GM23248 (cell line): Measurements from ENCODE around the gene LPIN1. TPM values are rescaled to one million over a fixed set of nuclear protein-coding genes. Genes with fewer than 3 reads are reported as not detected.

Source experiments
- DNase-seq: peaks from one replicate; pipeline ENCODE4 v3.0.0-alpha.2; 2015
- H2AFZ ChIP-seq: fragments of 200-600 bp; sonication (generic); 2 replicates; pipeline ENCODE4 v1.6.1; 2016; ENCODE audit warnings: antibody characterized with exemption
- H3F3A ChIP-seq: fragments of 200-600 bp; sonication (generic); 2 replicates; pipeline ENCODE4 v1.6.1; 2016; ENCODE audit warnings: mild to moderate bottlenecking, antibody characterized with exemption, mixed run types; ENCODE audit not compliant: insufficient read depth
- H3K27ac ChIP-seq: fragments of 200-600 bp; sonication (generic); 2 replicates; pipeline ENCODE4 v1.5.1; 2016; ENCODE audit warnings: mild to moderate bottlenecking
- H3K27me3 ChIP-seq: fragments of 200-600 bp; sonication (generic); replicated peaks from 2 replicates; pipeline ENCODE4 v1.6.1; 2016; ENCODE audit warnings: mild to moderate bottlenecking; ENCODE audit not compliant: insufficient read depth
- H3K36me3 ChIP-seq: fragments of 200-600 bp; sonication (generic); 2 replicates; pipeline ENCODE4 v1.6.1; 2016; ENCODE audit warnings: low read depth, mild to moderate bottlenecking
- H3K4me1 ChIP-seq: fragments of 200-600 bp; sonication (generic); 2 replicates; pipeline ENCODE4 v1.6.1; 2016; ENCODE audit warnings: mild to moderate bottlenecking; ENCODE audit not compliant: insufficient read depth
- H3K4me2 ChIP-seq: fragments of 200-600 bp; sonication (generic); one replicate; pipeline ENCODE4 v1.6.1; 2016; ENCODE audit warnings: mild to moderate bottlenecking; ENCODE audit not compliant: unreplicated experiment
- H3K4me3 ChIP-seq: fragments of 200-600 bp; sonication (generic); 2 replicates; pipeline ENCODE4 v1.5.1; 2016; ENCODE audit warnings: mild to moderate bottlenecking
- H3K79me2 ChIP-seq: fragments of 200-600 bp; sonication (generic); 2 replicates; pipeline ENCODE4 v1.6.1; 2016; ENCODE audit warnings: mild to moderate bottlenecking; ENCODE audit not compliant: insufficient read depth
- H3K9ac ChIP-seq: fragments of 200-600 bp; sonication (generic); 2 replicates; pipeline ENCODE4 v1.6.1; 2016; ENCODE audit warnings: mild to moderate bottlenecking
- H3K9me2 ChIP-seq: fragments of 200-600 bp; sonication (generic); 2 replicates; pipeline ENCODE4 v1.6.1; 2016; ENCODE audit warnings: mixed run types, mild to moderate bottlenecking, moderate library complexity; ENCODE audit not compliant: insufficient read depth
- H3K9me3 ChIP-seq: fragments of 200-600 bp; sonication (generic); one replicate; pipeline ENCODE4 v1.6.1; 2017; ENCODE audit warnings: low read depth
- H4K20me1 ChIP-seq: fragments of 200-600 bp; sonication (generic); 2 replicates; pipeline ENCODE4 v1.6.0; 2016; ENCODE audit not compliant: insufficient read depth
- EZH2 ChIP-seq: fragments of 200-600 bp; sonication (generic); IDR thresholded peaks from 2 replicates; pipeline ENCODE4 v1.6.1; 2018; ENCODE audit warnings: antibody characterized with exemption, mild to moderate bottlenecking; ENCODE audit not compliant: insufficient read depth, poor library complexity, severe bottlenecking
- EZH2phosphoT487 ChIP-seq: fragments of 200-600 bp; sonication (generic); IDR thresholded peaks from 2 replicates; pipeline ENCODE4 v1.6.1; 2018; ENCODE audit warnings: antibody characterized with exemption, moderate library complexity, mild to moderate bottlenecking, low read depth; ENCODE audit not compliant: insufficient read depth
- WGBS, 2 experiments: methylation state at CpG; one replicate each; pipeline ENCODE4 v1.1.6; 2015 to 2017; ENCODE audit warnings: low lambda C conversion rate in 2 of 2, low coverage in 1 of 2; ENCODE audit errors: missing lambda C conversion rate in 2 of 2; 5-methylcytosine and 5-hydroxymethylcytosine counted together
- in situ Hi-C: fragments of 300-500 bp; cut with MboI; formaldehyde crosslinking; loops from 2 replicates; pipeline ENCODE4 v1.15.0; 2020
- polyA plus RNA-seq: library from polyadenylated mRNA; unstranded; fragments of >200 nt; fragmentation: Nextera tagmentation; extraction: Ambion mirVana; gene quantifications from 2 replicates; pipeline ENCODE4 v1.2.1, GENCODE V29; 2016
- total RNA-seq: library from RNA; depleted of rRNA; stranded (reverse); fragments of >200 nt; shearing (Covaris generic); gene quantifications from 2 replicates; pipeline ENCODE4 v1.2.3, GENCODE V29; 2014

Gene LPIN1
- total and polyA plus RNA-seq, 2 experiments from 2014 or later, result 11.2 to 12.6 TPM

- H3K79me2 ChIP-seq, result no peaks in the 10 kb centered on the region
- no peaks in the 10 kb centered on the region for H3F3A ChIP-seq
- TF ChIP-seq EZH2phosphoT487 (no peak), EZH2 (no peak)
- no peak overlapping the region for H2AFZ ChIP-seq
- DNase-seq, result no peak
- H3K9me3 ChIP-seq, result no peaks in the 10 kb centered on the region
- no peaks in the 10 kb centered on the region for H3K36me3 ChIP-seq
- no peak overlapping the region for H3K4me3 ChIP-seq
- no peak overlapping the region for H3K4me2 ChIP-seq
- H4K20me1 ChIP-seq, result no peaks in the 10 kb centered on the region
- in situ Hi-C loops, result no loop called here
- no peak overlapping the region for H3K9ac ChIP-seq
- H3K4me1 ChIP-seq, result 0 out of 2 replicates have a peak, but pooled peaks cover 4% of the 10 kb centered on the region
- WGBS, 2 experiments, result 46 to 50% methylated on average over 4 of the region's 4 CpGs
- H3K9me2 ChIP-seq, result no peaks in the 10 kb centered on the region
- peaks cover 6% of the 10 kb centered on the region; the same call in 1 of the 2 replicates for H3K27me3 ChIP-seq
- H3K27ac ChIP-seq, result no peak overlapping the region
These were observed 125.0 kb downstream of the LPIN1 start for GRCh38 chr2:11871421-11871820.

- no peaks in the 10 kb centered on the region for H3K79me2 ChIP-seq
- no peaks in the 10 kb centered on the region for H3F3A ChIP-seq
- no peaks in the 10 kb centered on the region for H3K9me2 ChIP-seq
- no peak for TF ChIP-seq EZH2phosphoT487
- TF ChIP-seq EZH2, result no peak
- no peaks in the 10 kb centered on the region for H3K36me3 ChIP-seq
- in situ Hi-C loops, result no loop called here
- H3K4me1 ChIP-seq, result 0 out of 2 replicates have a peak, but pooled peaks cover 4% of the 10 kb centered on the region
- no peaks in the 10 kb centered on the region for H3K9me3 ChIP-seq
- peaks cover 6% of the 10 kb centered on the region; the same call in 1 of the 2 replicates for H3K27me3 ChIP-seq
- no peak overlapping the region for H2AFZ ChIP-seq
- H3K9ac ChIP-seq, result no peak overlapping the region
- H3K27ac ChIP-seq, result no peak overlapping the region
- no peak overlapping the region for H3K4me3 ChIP-seq
- no peaks in the 10 kb centered on the region for H4K20me1 ChIP-seq
- DNase-seq, result no peak
- no peak overlapping the region for H3K4me2 ChIP-seq
- 65 to 70% methylated on average over 5 of the region's 5 CpGs for WGBS, 2 experiments
These were observed 126.0 kb downstream of the LPIN1 start for GRCh38 chr2:11872247-11872947.

GRCh38 chr2:11872948-11873269 is 126.5 kb downstream of the LPIN1 start:
- in situ Hi-C loops, result no loop called here
- TF ChIP-seq EZH2 (no peak), EZH2phosphoT487 (no peak)
- Histone ChIP-seq H3K27ac (no peak overlapping the region), H3F3A (no peaks in the 10 kb centered on the region), H3K4me1 (0 out of 2 replicates have a peak, but pooled peaks cover 4% of the 10 kb centered on the region), H3K36me3 (no peaks in the 10 kb centered on the region), H4K20me1 (no peaks in the 10 kb centered on the region), H3K9me2 (no peaks in the 10 kb centered on the region), H3K27me3 (peaks cover 6% of the 10 kb centered on the region; the same call in 1 of the 2 replicates), H3K4me3 (no peak overlapping the region), H3K9me3 (no peaks in the 10 kb centered on the region), H3K4me2 (no peak overlapping the region), H2AFZ (no peak overlapping the region), H3K9ac (no peak overlapping the region), H3K79me2 (no peaks in the 10 kb centered on the region)
- 78 to 83% methylated on average over 2 of the region's 2 CpGs for WGBS, 2 experiments
- no peak for DNase-seq

GRCh38 chr2:11873356-11874154 is 127.1 kb downstream of the LPIN1 start:
- Histone ChIP-seq H2AFZ (no peak overlapping the region), H3K4me3 (no peak overlapping the region), H4K20me1 (no peaks in the 10 kb centered on the region), H3K4me1 (0 out of 2 replicates have a peak, but pooled peaks cover 4% of the 10 kb centered on the region), H3K9me3 (no peaks in the 10 kb centered on the region), H3K27ac (no peak overlapping the region), H3K9me2 (no peaks in the 10 kb centered on the region), H3K9ac (no peak overlapping the region), H3K36me3 (no peaks in the 10 kb centered on the region), H3K27me3 (peaks cover 11% of the 10 kb centered on the region), H3K4me2 (no peak overlapping the region), H3K79me2 (no peaks in the 10 kb centered on the region), H3F3A (no peaks in the 10 kb centered on the region)
- 16 to 17% methylated on average over 11 of the region's 11 CpGs for WGBS, 2 experiments
- no peak for TF ChIP-seq EZH2phosphoT487
- no peak for TF ChIP-seq EZH2
- DNase-seq, result peak; percentile 31
- in situ Hi-C loops, result no loop called here
